ENCODE measurements around the gene ADCK2.
"Not testable (repeated sequence)": the region's sequence is repeated elsewhere in the genome, so short reads cannot be mapped to it uniquely, and the experiment has no call there.

The ADCK2 gene

DNA sequence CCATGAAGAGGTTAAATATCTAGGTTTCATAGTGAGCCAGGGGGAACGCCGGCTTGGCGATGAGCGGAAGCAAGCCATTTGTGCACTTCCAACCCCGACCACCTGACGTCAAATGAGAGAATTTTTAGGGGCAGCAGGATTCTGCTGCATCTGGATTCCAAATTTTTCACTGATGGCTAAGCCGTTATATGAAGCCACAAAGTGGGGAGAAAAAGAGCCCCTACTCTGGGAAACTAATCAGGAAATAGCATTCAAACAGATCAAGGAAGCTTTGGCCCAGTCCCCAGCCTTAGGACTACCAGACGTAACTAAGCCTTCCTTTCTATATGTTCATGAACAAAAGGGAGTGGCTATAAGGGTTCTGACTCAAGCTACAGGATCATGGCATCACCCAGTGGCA, 12.9 kb upstream of the ADCK2 start:
- H3K27ac ChIP-seq (ENCODE audit: low read depth, low read length): no peak overlapping the region
- H3K9me3 ChIP-seq (ENCODE audit: control insufficient read depth in 1 of 2, low read length in 2 of 2): no peaks in the 10 kb centered on the region
- H3K9ac ChIP-seq (ENCODE audit: low read depth in 1 of 2, low read length in 2 of 2): no peak overlapping the region
- H3K4me3 ChIP-seq (ENCODE audit: low read depth in 1 of 2, low read length in 2 of 2): no peak overlapping the region
- no peaks in the 10 kb centered on the region for H3K27me3 ChIP-seq (ENCODE audit: control insufficient read depth in 1 of 2, insufficient read depth in 2 of 2, low read length in 2 of 2)
- peaks cover 0 to 13% of the 10 kb centered on the region in 2 donors for H3K4me1 ChIP-seq (ENCODE audit: control insufficient read depth in 1 of 2, insufficient read depth in 2 of 2, low read length in 2 of 2)
- no peaks in the 10 kb centered on the region for H3K36me3 ChIP-seq (ENCODE audit: control insufficient read depth in 1 of 2, insufficient read depth in 2 of 2, low read length in 2 of 2)

DNA sequence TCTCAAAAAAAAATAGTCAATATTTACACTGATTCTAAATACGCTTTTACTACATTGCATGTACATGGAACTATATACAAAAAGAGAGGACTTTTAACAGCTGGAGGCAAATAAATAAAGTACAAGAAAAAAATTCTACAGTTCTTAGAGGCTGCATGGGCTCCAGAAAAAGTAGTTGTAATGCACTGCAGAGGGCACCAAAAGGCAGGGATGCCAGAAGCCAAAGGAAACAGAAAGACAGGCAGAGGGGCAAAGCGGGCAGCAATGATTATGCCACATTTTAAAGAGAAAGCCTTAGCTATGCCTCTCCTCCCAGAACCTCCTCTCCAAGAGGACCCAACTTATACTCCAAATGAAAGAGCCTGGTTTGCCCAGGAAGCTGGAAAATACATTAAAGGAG, 11.6 kb upstream of the ADCK2 start:
- no peaks in the 10 kb centered on the region for H3K36me3 ChIP-seq (ENCODE audit: control insufficient read depth in 1 of 2, insufficient read depth in 2 of 2, low read length in 2 of 2)

DNA sequence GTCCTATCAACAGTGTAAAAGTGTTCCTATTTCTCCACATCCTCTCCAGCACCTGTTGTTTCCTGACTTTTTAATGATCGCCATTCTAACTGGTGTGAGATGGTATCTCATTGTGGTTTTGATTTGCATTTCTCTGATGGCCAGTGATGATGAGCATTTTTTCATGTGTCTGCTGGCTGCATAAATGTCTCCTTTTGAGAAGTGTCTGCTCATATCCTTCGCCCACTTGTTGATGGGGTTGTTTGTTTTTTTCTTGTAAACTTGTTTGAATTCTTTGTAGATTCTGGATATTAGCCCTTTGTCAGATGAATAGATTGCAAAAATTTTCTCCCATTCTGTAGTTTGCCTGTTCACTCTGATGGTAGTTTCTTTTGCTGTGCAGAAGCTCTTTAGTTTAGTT, 9.8 kb upstream of the ADCK2 start:
- H3K4me3 ChIP-seq (ENCODE audit: low read depth in 1 of 2, low read length in 2 of 2); H3K27ac ChIP-seq (ENCODE audit: low read depth, low read length); H3K36me3 ChIP-seq (ENCODE audit: control insufficient read depth in 1 of 2, insufficient read depth in 2 of 2, low read length in 2 of 2); H3K9me3 ChIP-seq (ENCODE audit: control insufficient read depth in 1 of 2, low read length in 2 of 2); H3K27me3 ChIP-seq (ENCODE audit: control insufficient read depth in 1 of 2, insufficient read depth in 2 of 2, low read length in 2 of 2); H3K4me1 ChIP-seq (ENCODE audit: control insufficient read depth in 1 of 2, insufficient read depth in 2 of 2, low read length in 2 of 2); H3K9ac ChIP-seq (ENCODE audit: low read depth in 1 of 2, low read length in 2 of 2): not testable (repeated sequence)

More for the DNA sequence above, 11.6 kb upstream of the ADCK2 start:
- Histone ChIP-seq H3K27ac (ENCODE audit: low read depth, low read length) (no peak overlapping the region), H3K9me3 (ENCODE audit: control insufficient read depth in 1 of 2, low read length in 2 of 2) (no peaks in the 10 kb centered on the region), H3K4me1 (ENCODE audit: control insufficient read depth in 1 of 2, insufficient read depth in 2 of 2, low read length in 2 of 2) (peaks cover 0 to 9% of the 10 kb centered on the region in 2 donors), H3K9ac (ENCODE audit: low read depth in 1 of 2, low read length in 2 of 2) (no peak overlapping the region), H3K4me3 (ENCODE audit: low read depth in 1 of 2, low read length in 2 of 2) (no peak overlapping the region), H3K27me3 (ENCODE audit: control insufficient read depth in 1 of 2, insufficient read depth in 2 of 2, low read length in 2 of 2) (no peaks in the 10 kb centered on the region)

DNA sequence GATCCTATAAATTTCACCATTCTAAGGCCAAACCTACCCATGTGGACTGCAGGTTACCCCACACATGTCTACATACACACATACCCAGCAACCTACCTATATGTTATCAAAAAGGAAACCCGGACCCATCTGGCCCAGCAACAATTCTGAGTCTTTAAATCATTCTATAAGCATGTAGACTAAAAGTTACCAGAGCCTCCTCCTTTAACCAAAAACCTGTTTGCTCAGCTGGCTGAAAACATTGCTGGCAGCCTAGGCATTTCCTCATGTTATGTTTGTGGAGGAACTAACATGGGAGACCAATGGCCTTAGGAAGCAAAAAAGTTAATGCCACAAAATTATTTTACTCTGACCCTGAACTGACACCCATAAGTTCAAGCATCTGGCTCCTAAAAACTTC, 5.3 kb upstream of the ADCK2 start:
- H3K27ac ChIP-seq (ENCODE audit: low read depth, low read length): no peak overlapping the region
- H3K4me1 ChIP-seq (ENCODE audit: control insufficient read depth in 1 of 2, insufficient read depth in 2 of 2, low read length in 2 of 2): peaks cover 0 to 4% of the 10 kb centered on the region in 2 donors
- H3K9me3 ChIP-seq (ENCODE audit: control insufficient read depth in 1 of 2, low read length in 2 of 2): no peaks in the 10 kb centered on the region
- no peaks in the 10 kb centered on the region for H3K36me3 ChIP-seq (ENCODE audit: control insufficient read depth in 1 of 2, insufficient read depth in 2 of 2, low read length in 2 of 2)
- no peak overlapping the region for H3K9ac ChIP-seq (ENCODE audit: low read depth in 1 of 2, low read length in 2 of 2)
- no peak overlapping the region for H3K4me3 ChIP-seq (ENCODE audit: low read depth in 1 of 2, low read length in 2 of 2)
- no peaks in the 10 kb centered on the region for H3K27me3 ChIP-seq (ENCODE audit: control insufficient read depth in 1 of 2, insufficient read depth in 2 of 2, low read length in 2 of 2)

GRCh38 chr7:140668641-140669040, 4.1 kb upstream of the ADCK2 start:
- Histone ChIP-seq H3K9ac (ENCODE audit: low read depth in 1 of 2, low read length in 2 of 2) (no peak overlapping the region), H3K9me3 (ENCODE audit: control insufficient read depth in 1 of 2, low read length in 2 of 2) (no peaks in the 10 kb centered on the region), H3K36me3 (ENCODE audit: control insufficient read depth in 1 of 2, insufficient read depth in 2 of 2, low read length in 2 of 2) (no peaks in the 10 kb centered on the region), H3K4me3 (ENCODE audit: low read depth in 1 of 2, low read length in 2 of 2) (no peak overlapping the region), H3K27ac (ENCODE audit: low read depth, low read length) (no peak overlapping the region), H3K4me1 (ENCODE audit: control insufficient read depth in 1 of 2, insufficient read depth in 2 of 2, low read length in 2 of 2) (peaks cover 4 to 5% of the 10 kb centered on the region in 2 donors), H3K27me3 (ENCODE audit: control insufficient read depth in 1 of 2, insufficient read depth in 2 of 2, low read length in 2 of 2) (no peaks in the 10 kb centered on the region)

DNA sequence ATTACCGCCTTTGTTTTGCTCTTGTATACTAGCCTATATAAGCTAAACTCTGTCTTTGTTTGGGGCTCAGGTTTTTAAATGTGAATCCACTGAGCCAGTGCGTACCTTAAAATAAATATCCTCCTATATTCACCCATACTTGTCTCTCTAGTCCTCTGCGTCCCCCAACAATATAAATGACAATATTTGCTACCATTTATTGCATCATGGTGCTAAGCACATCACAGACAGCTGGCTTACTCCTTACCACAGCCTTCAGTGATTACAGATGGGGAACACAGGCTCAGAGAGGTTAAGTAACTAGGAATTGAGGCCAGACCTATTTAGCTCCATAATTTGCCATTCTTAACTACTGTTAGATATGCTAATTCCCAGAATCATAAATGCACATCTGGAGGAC, 3.4 kb upstream of the ADCK2 start:
- no peaks in the 10 kb centered on the region for H3K9me3 ChIP-seq (ENCODE audit: control insufficient read depth in 1 of 2, low read length in 2 of 2)
- H3K9ac ChIP-seq (ENCODE audit: low read depth in 1 of 2, low read length in 2 of 2): no peak overlapping the region
- no peak overlapping the region for H3K4me3 ChIP-seq (ENCODE audit: low read depth in 1 of 2, low read length in 2 of 2)
- peaks cover 11% of the 10 kb centered on the region in 2 donors for H3K4me1 ChIP-seq (ENCODE audit: control insufficient read depth in 1 of 2, insufficient read depth in 2 of 2, low read length in 2 of 2)
- H3K27ac ChIP-seq (ENCODE audit: low read depth, low read length): no peak overlapping the region
- H3K27me3 ChIP-seq (ENCODE audit: control insufficient read depth in 1 of 2, insufficient read depth in 2 of 2, low read length in 2 of 2): no peaks in the 10 kb centered on the region
- H3K36me3 ChIP-seq (ENCODE audit: control insufficient read depth in 1 of 2, insufficient read depth in 2 of 2, low read length in 2 of 2): no peaks in the 10 kb centered on the region

GRCh38 chr7:140669862-140670261, 2.9 kb upstream of the ADCK2 start:
- H3K9ac ChIP-seq (ENCODE audit: low read depth in 1 of 2, low read length in 2 of 2); H3K27ac ChIP-seq (ENCODE audit: low read depth, low read length); H3K4me3 ChIP-seq (ENCODE audit: low read depth in 1 of 2, low read length in 2 of 2); H3K36me3 ChIP-seq (ENCODE audit: control insufficient read depth in 1 of 2, insufficient read depth in 2 of 2, low read length in 2 of 2); H3K9me3 ChIP-seq (ENCODE audit: control insufficient read depth in 1 of 2, low read length in 2 of 2); H3K27me3 ChIP-seq (ENCODE audit: control insufficient read depth in 1 of 2, insufficient read depth in 2 of 2, low read length in 2 of 2): not testable (repeated sequence)
- peaks cover 11 to 16% of the 10 kb centered on the region in 2 donors for H3K4me1 ChIP-seq (ENCODE audit: control insufficient read depth in 1 of 2, insufficient read depth in 2 of 2, low read length in 2 of 2)

GRCh38 chr7:140670343-140670935, 2.3 kb upstream of the ADCK2 start:
- Histone ChIP-seq H3K4me1 (ENCODE audit: control insufficient read depth in 1 of 2, insufficient read depth in 2 of 2, low read length in 2 of 2) (peaks cover 11 to 22% of the 10 kb centered on the region in 2 donors), H3K27ac (ENCODE audit: low read depth, low read length) (no peak overlapping the region), H3K27me3 (ENCODE audit: control insufficient read depth in 1 of 2, insufficient read depth in 2 of 2, low read length in 2 of 2) (no peaks in the 10 kb centered on the region), H3K9ac (ENCODE audit: low read depth in 1 of 2, low read length in 2 of 2) (no peak overlapping the region), H3K9me3 (ENCODE audit: control insufficient read depth in 1 of 2, low read length in 2 of 2) (no peaks in the 10 kb centered on the region), H3K36me3 (ENCODE audit: control insufficient read depth in 1 of 2, insufficient read depth in 2 of 2, low read length in 2 of 2) (no peaks in the 10 kb centered on the region), H3K4me3 (ENCODE audit: low read depth in 1 of 2, low read length in 2 of 2) (no peak overlapping the region)

GRCh38 chr7:140671966-140672365, 779 bp upstream of the ADCK2 start:
- H3K36me3 ChIP-seq (ENCODE audit: control insufficient read depth in 1 of 2, insufficient read depth in 2 of 2, low read length in 2 of 2): no peaks in the 10 kb centered on the region
- no peak overlapping the region for H3K9ac ChIP-seq (ENCODE audit: low read depth in 1 of 2, low read length in 2 of 2)
- H3K27ac ChIP-seq (ENCODE audit: low read depth, low read length): no peak overlapping the region
- H3K4me1 ChIP-seq (ENCODE audit: control insufficient read depth in 1 of 2, insufficient read depth in 2 of 2, low read length in 2 of 2): peaks cover 11 to 24% of the 10 kb centered on the region in 2 donors
- peak overlapping the region in 1 of 2 donors; percentile 32 for H3K4me3 ChIP-seq (ENCODE audit: low read depth in 1 of 2, low read length in 2 of 2)
- no peaks in the 10 kb centered on the region for H3K9me3 ChIP-seq (ENCODE audit: control insufficient read depth in 1 of 2, low read length in 2 of 2)
- no peaks in the 10 kb centered on the region for H3K27me3 ChIP-seq (ENCODE audit: control insufficient read depth in 1 of 2, insufficient read depth in 2 of 2, low read length in 2 of 2)

GRCh38 chr7:140673063-140673773, 473 bp downstream of the ADCK2 start:
- Histone ChIP-seq H3K4me3 (ENCODE audit: low read depth in 1 of 2, low read length in 2 of 2) (peak overlapping the region; percentile 73 to 82), H3K27ac (ENCODE audit: low read depth, low read length) (peak overlapping the region; percentile 33), H3K36me3 (ENCODE audit: control insufficient read depth in 1 of 2, insufficient read depth in 2 of 2, low read length in 2 of 2) (no peaks in the 10 kb centered on the region), H3K9ac (ENCODE audit: low read depth in 1 of 2, low read length in 2 of 2) (peak overlapping the region; percentile 71 to 77), H3K9me3 (ENCODE audit: control insufficient read depth in 1 of 2, low read length in 2 of 2) (no peaks in the 10 kb centered on the region), H3K27me3 (ENCODE audit: control insufficient read depth in 1 of 2, insufficient read depth in 2 of 2, low read length in 2 of 2) (no peaks in the 10 kb centered on the region), H3K4me1 (ENCODE audit: control insufficient read depth in 1 of 2, insufficient read depth in 2 of 2, low read length in 2 of 2) (peaks cover 11 to 24% of the 10 kb centered on the region in 2 donors)
